Astrocyte of the cerebellum (primary cell): ENCODE data around the gene TGFBI.

Experiments
- DNase-seq: peaks from one replicate; pipeline ENCODE4 v3.0.0-alpha.2; 2011; ENCODE audit warnings: low read depth
- H3K4me3 ChIP-seq: 2 replicates; pipeline ENCODE4 v1.5.1; 2011; ENCODE audit warnings: mild to moderate bottlenecking, low read depth, low read length, moderate library complexity
- CTCF ChIP-seq: IDR thresholded peaks from 2 replicates; pipeline ENCODE4 v1.5.1; 2012; ENCODE audit warnings: low read length, low read depth, moderate library complexity, mild to moderate bottlenecking; ENCODE audit errors: missing control alignments
- in situ Hi-C: cut with HindIII; loops from 2 replicates; pipeline ENCODE4 v1.10.0; 2017; ENCODE audit warnings: low sequenced_read_pairs

Gene TGFBI

GRCh38 chr5:136087961-136088871 lies 59.4 kb downstream of the TGFBI start:
- no peak for DNase-seq
- in situ Hi-C loops, result no loop called here
- H3K4me3 ChIP-seq, result no peak overlapping the region
- no peak for TF ChIP-seq CTCF

DNA sequence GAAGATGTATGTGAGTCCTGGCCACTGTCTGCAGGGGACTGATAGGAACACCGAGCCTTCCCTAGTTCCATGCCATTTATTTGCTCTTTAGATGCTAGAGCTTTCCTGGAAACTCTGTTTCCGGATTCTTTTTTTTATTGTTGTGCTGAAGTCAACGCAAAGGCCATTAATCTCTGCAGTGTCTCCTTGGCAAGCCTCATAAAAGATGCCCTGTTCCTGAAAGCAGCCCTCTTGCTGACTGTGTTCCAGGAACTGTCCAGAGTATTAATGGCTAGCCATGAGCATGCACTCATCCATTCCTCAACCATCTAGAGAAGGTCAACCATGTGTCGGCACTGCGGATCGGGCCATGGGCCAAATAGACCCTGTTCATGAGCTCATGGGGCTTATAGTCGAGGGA lies 61.0 kb downstream of the TGFBI start:
- TF ChIP-seq CTCF, result no peak
- no peak for DNase-seq
- H3K4me3 ChIP-seq, result no peak overlapping the region
- in situ Hi-C loops, result no loop called here

DNA sequence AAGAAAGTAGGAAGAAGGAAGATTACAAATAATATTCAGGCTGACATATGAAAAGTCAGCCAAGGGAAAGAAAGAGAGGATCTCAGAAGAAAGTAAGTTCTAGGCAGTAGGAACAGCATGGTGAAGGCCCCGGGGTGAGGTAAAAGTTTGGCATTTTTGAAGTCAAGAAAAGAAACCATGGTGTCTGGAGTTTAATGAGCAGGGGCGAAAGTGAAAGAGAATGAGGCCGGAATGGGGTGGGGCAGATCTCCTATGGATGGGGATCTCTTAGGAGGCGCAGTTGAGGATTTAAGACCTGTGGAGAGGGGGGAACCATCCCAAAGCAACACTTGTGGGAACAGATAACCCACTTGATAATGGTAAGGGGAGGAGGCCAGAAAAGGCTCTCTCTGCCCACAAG lies 61.5 kb downstream of the TGFBI start:
- TF ChIP-seq CTCF, result no peak
- in situ Hi-C loops, result no loop called here
- DNase-seq, result no peak
- H3K4me3 ChIP-seq, result no peak overlapping the region

DNA sequence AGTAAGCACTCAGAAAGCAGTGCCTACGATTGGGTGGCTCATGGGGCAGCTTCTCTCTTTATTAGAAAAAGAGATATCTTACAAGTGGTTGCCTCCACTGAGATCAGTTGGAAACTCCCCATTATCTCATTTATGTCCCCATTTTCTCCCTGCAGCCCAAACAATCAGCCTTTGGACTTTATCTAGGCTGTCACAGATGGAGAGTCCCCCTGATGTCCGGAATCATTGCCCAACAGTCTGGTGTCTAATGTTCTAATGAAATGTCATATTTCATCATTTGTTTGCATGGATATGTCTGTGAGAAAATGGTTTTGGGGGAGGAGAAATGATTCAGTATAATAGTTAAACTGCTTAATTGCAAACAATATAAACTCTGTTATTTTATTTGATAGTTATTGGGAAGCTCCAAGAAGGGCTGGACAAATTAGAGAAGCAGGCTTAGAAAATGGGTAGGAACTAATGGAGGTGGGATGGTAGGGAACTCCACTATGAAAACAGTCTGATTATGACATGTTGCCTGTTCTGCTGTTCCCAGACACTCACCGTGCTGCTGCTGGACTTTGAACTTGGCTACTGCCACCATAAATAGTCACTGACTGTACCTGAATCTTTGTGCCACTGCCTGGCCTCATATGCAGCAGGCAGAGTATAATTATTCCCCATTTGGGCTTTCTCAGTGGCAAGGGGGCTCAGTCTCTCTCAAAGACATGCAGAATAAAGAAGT lies 65.6 kb downstream of the TGFBI start:
- in situ Hi-C loops, result no loop called here
- DNase-seq, result no peak
- TF ChIP-seq CTCF, result no peak
- H3K4me3 ChIP-seq, result no peak overlapping the region

DNA sequence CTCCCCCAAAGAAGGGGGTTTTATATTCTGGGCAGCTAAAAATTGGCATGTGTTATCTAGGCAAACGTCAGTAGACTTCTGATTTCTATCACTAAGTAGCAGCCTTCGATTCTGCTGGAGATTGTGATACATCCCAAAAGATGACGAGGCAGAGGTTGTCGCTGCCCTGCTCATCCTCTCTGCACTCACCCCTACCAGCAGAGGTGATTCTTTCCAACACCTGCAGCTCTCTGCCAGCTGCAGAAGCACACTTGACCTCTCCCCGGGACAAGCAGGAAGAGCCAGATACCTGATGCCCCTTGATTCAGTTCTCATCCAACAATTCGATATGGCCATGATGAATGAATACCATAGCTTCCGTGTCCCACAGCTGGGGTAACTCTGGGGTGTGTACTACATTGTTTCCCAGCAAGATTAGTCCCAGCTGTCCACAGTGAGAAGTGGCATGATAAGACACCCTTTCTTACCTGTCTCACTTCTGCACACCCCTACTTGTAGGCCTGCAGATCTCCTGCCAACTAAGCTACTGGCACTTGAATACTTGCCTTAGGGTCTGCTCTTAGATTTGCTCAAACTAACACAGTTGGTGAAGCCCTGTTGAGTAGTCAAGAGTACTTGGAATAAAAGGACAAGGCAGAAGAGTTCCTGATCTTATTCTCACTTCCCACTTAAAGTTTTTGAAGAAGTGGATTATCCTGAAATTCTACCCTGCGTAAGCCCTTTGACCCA lies 66.3 kb downstream of the TGFBI start:
- no peak for DNase-seq
- in situ Hi-C loops, result no loop called here
- TF ChIP-seq CTCF, result no peak
- no peak overlapping the region for H3K4me3 ChIP-seq

DNA sequence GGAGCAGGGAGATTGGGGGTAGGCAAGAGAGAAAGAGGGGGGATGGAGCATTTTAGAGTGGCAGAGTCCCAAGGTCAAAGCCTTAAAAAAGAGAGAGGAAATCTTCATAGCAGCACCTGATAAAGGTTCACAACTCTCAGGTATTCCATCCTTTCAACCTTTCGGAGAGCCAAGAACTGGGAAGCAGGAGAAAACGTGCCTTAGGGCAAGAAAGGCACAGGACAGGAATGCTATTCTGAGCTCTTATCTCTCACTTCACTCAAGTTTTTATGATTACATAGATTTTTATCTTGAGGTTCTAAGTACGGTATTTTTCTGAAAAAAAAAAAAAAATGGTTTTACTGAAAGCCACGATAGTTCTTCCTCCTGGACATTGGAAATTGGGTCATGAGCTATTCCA lies 69.4 kb downstream of the TGFBI start:
- TF ChIP-seq CTCF, result no peak
- H3K4me3 ChIP-seq, result no peak overlapping the region
- in situ Hi-C loops, result no loop called here
- DNase-seq, result no peak
